HG03439 (cell line): ENCODE results near the gene GOLGA2.

Experiments
- ATAC-seq: cut with Tn5 transposase; IDR thresholded peaks from one replicate; pipeline ENCODE4 v1.9.1; 2021; ENCODE audit warnings: mild to moderate bottlenecking, moderate library complexity; ENCODE audit not compliant: unreplicated experiment

GOLGA2 gene

GRCh38 chr9:128260340-128260739 is 15.5 kb downstream of the GOLGA2 start:
- no peak for ATAC-seq

- ATAC-seq: no peak
Measured at GRCh38 chr9:128259156-128259555, 16.7 kb downstream of the GOLGA2 start.

GRCh38 chr9:128258326-128258725 is 17.5 kb downstream of the GOLGA2 start:
- ATAC-seq: no peak

- no peak for ATAC-seq
Measured at GRCh38 chr9:128257907-128258306, 17.9 kb downstream of the GOLGA2 start.

GRCh38 chr9:128257086-128257825 is 18.6 kb downstream of the GOLGA2 start:
- no peak for ATAC-seq

GRCh38 chr9:128254855-128255759 is 20.7 kb downstream of the GOLGA2 start:
- ATAC-seq: no peak

- no peak for ATAC-seq
Measured at GRCh38 chr9:128254362-128254761, 21.4 kb downstream of the GOLGA2 start.

GRCh38 chr9:128253991-128254346 is 21.8 kb downstream of the GOLGA2 start:
- no peak for ATAC-seq

GRCh38 chr9:128253140-128253990 is 22.4 kb downstream of the GOLGA2 start:
- ATAC-seq: no peak

- ATAC-seq: no peak
Measured at GRCh38 chr9:128252317-128253139, 23.3 kb downstream of the GOLGA2 start.

GRCh38 chr9:128251732-128252100 is 24.1 kb downstream of the GOLGA2 start:
- ATAC-seq: no peak

GRCh38 chr9:128250839-128251731 is 24.7 kb downstream of the GOLGA2 start:
- no peak for ATAC-seq

- ATAC-seq: peak; percentile 80
Measured at GRCh38 chr9:128249908-128250838, 25.6 kb downstream of the GOLGA2 start.

GRCh38 chr9:128249558-128249907 is 26.3 kb downstream of the GOLGA2 start:
- ATAC-seq: no peak

GRCh38 chr9:128247226-128247803 is 28.5 kb downstream of the GOLGA2 start:
- no peak for ATAC-seq

- no peak for ATAC-seq
Measured at GRCh38 chr9:128246471-128246870, 29.3 kb downstream of the GOLGA2 start.

- no peak for ATAC-seq
Measured at GRCh38 chr9:128245421-128246151, 30.2 kb downstream of the GOLGA2 start.
